GM23248 (cell line): ENCODE results near the gene CDH13. TPM values are rescaled to one million over a fixed set of nuclear protein-coding genes. Genes with fewer than 3 reads are reported as not detected.

Experiments
- DNase-seq: peaks from one replicate; pipeline ENCODE4 v3.0.0-alpha.2; 2015
- H2AFZ ChIP-seq: fragments of 200-600 bp; sonication (generic); 2 replicates; pipeline ENCODE4 v1.6.1; 2016; ENCODE audit warnings: antibody characterized with exemption
- H3F3A ChIP-seq: fragments of 200-600 bp; sonication (generic); 2 replicates; pipeline ENCODE4 v1.6.1; 2016; ENCODE audit warnings: mild to moderate bottlenecking, antibody characterized with exemption, mixed run types; ENCODE audit not compliant: insufficient read depth
- H3K27ac ChIP-seq: fragments of 200-600 bp; sonication (generic); 2 replicates; pipeline ENCODE4 v1.5.1; 2016; ENCODE audit warnings: mild to moderate bottlenecking
- H3K27me3 ChIP-seq: fragments of 200-600 bp; sonication (generic); replicated peaks from 2 replicates; pipeline ENCODE4 v1.6.1; 2016; ENCODE audit warnings: mild to moderate bottlenecking; ENCODE audit not compliant: insufficient read depth
- H3K36me3 ChIP-seq: fragments of 200-600 bp; sonication (generic); 2 replicates; pipeline ENCODE4 v1.6.1; 2016; ENCODE audit warnings: low read depth, mild to moderate bottlenecking
- H3K4me1 ChIP-seq: fragments of 200-600 bp; sonication (generic); 2 replicates; pipeline ENCODE4 v1.6.1; 2016; ENCODE audit warnings: mild to moderate bottlenecking; ENCODE audit not compliant: insufficient read depth
- H3K4me2 ChIP-seq: fragments of 200-600 bp; sonication (generic); one replicate; pipeline ENCODE4 v1.6.1; 2016; ENCODE audit warnings: mild to moderate bottlenecking; ENCODE audit not compliant: unreplicated experiment
- H3K4me3 ChIP-seq: fragments of 200-600 bp; sonication (generic); 2 replicates; pipeline ENCODE4 v1.5.1; 2016; ENCODE audit warnings: mild to moderate bottlenecking
- H3K79me2 ChIP-seq: fragments of 200-600 bp; sonication (generic); 2 replicates; pipeline ENCODE4 v1.6.1; 2016; ENCODE audit warnings: mild to moderate bottlenecking; ENCODE audit not compliant: insufficient read depth
- H3K9ac ChIP-seq: fragments of 200-600 bp; sonication (generic); 2 replicates; pipeline ENCODE4 v1.6.1; 2016; ENCODE audit warnings: mild to moderate bottlenecking
- H3K9me2 ChIP-seq: fragments of 200-600 bp; sonication (generic); 2 replicates; pipeline ENCODE4 v1.6.1; 2016; ENCODE audit warnings: mixed run types, mild to moderate bottlenecking, moderate library complexity; ENCODE audit not compliant: insufficient read depth
- H3K9me3 ChIP-seq: fragments of 200-600 bp; sonication (generic); one replicate; pipeline ENCODE4 v1.6.1; 2017; ENCODE audit warnings: low read depth
- H4K20me1 ChIP-seq: fragments of 200-600 bp; sonication (generic); 2 replicates; pipeline ENCODE4 v1.6.0; 2016; ENCODE audit not compliant: insufficient read depth
- EZH2 ChIP-seq: fragments of 200-600 bp; sonication (generic); IDR thresholded peaks from 2 replicates; pipeline ENCODE4 v1.6.1; 2018; ENCODE audit warnings: antibody characterized with exemption, mild to moderate bottlenecking; ENCODE audit not compliant: insufficient read depth, poor library complexity, severe bottlenecking
- EZH2phosphoT487 ChIP-seq: fragments of 200-600 bp; sonication (generic); IDR thresholded peaks from 2 replicates; pipeline ENCODE4 v1.6.1; 2018; ENCODE audit warnings: antibody characterized with exemption, moderate library complexity, mild to moderate bottlenecking, low read depth; ENCODE audit not compliant: insufficient read depth
- WGBS, 2 experiments: methylation state at CpG; one replicate each; pipeline ENCODE4 v1.1.6; 2015 to 2017; ENCODE audit warnings: low lambda C conversion rate in 2 of 2, low coverage in 1 of 2; ENCODE audit errors: missing lambda C conversion rate in 2 of 2; 5-methylcytosine and 5-hydroxymethylcytosine counted together
- in situ Hi-C: fragments of 300-500 bp; cut with MboI; formaldehyde crosslinking; loops from 2 replicates; pipeline ENCODE4 v1.15.0; 2020
- polyA plus RNA-seq: library from polyadenylated mRNA; unstranded; fragments of >200 nt; fragmentation: Nextera tagmentation; extraction: Ambion mirVana; gene quantifications from 2 replicates; pipeline ENCODE4 v1.2.1, GENCODE V29; 2016
- total RNA-seq: library from RNA; depleted of rRNA; stranded (reverse); fragments of >200 nt; shearing (Covaris generic); gene quantifications from 2 replicates; pipeline ENCODE4 v1.2.3, GENCODE V29; 2014

The CDH13 gene
- total and polyA plus RNA-seq, 2 experiments from 2014 or later: 51.0 to 52.8 TPM

DNA sequence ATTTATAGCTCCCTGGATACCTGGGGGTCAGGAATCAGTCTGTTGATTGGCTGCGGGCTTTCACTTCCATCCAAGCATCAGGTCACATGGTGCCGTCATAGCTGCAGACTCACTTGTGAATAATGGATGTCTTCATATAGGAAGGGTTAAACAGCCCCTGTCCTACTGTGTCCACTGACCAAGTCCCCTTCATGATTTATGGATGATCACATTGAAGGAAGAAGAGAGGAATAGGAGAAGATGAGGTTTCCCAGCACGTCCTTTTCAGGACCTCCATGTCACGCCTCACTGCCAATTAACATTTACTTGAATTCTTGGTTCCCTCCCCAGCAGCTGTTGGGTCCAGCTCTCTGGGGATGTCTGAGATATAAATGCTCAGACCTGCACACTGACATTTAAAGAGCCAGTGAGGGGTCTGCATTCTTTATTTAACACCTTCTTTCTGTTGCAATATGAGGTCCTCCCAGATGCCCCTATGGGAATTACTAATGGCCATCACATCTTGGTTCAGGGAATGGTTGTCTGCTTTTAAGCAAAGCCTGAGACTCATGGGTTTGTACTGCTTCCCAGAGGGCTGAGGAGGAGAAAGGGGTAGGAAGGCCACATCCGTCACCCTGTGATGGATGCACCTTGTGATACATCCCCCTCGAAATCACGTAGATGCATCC lies 950.4 kb downstream of the CDH13 start:
- WGBS, 2 experiments: 75% methylated on average over 7 of the region's 7 CpGs
- H3K27ac ChIP-seq: no peak overlapping the region
- H3K4me2 ChIP-seq: no peak overlapping the region
- peaks cover 13% of the 10 kb centered on the region for H3K4me1 ChIP-seq
- no peak overlapping the region for H3K9ac ChIP-seq
- no peaks in the 10 kb centered on the region for H3K9me3 ChIP-seq
- no peaks in the 10 kb centered on the region for H3K79me2 ChIP-seq
- no peaks in the 10 kb centered on the region for H3K9me2 ChIP-seq
- TF ChIP-seq EZH2phosphoT487 (no peak), EZH2 (no peak)
- no peak for DNase-seq
- H3F3A ChIP-seq: peaks cover 15% of the 10 kb centered on the region
- H4K20me1 ChIP-seq: no peaks in the 10 kb centered on the region
- no peaks in the 10 kb centered on the region for H3K27me3 ChIP-seq
- H3K36me3 ChIP-seq: no peaks in the 10 kb centered on the region
- no peak overlapping the region for H3K4me3 ChIP-seq
- in situ Hi-C loops: no loop called here
- H2AFZ ChIP-seq: no peak overlapping the region

DNA sequence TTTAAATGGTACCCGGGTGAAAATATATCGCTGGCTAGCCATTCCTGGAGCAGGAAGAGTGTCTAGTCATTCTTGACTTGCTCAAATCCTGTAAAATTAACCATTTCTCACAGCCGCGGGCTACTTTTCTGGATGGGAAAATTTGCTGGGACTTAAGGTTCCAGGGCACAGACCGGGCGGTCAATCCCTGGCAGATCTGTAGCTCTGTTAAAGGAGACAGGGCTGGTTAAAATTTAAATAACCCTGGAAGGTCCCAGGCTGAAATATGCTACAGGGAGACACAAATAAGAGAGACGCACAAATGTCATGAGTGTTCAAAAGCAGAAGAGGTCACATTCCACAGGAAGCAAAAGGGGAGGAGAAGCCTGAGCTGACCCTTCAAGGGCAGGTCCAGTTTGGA lies 951.4 kb downstream of the CDH13 start:
- Histone ChIP-seq H3K4me1 (peaks cover 13% of the 10 kb centered on the region), H3K27ac (no peak overlapping the region), H4K20me1 (no peaks in the 10 kb centered on the region), H3K27me3 (no peaks in the 10 kb centered on the region), H3K9me2 (no peaks in the 10 kb centered on the region), H2AFZ (no peak overlapping the region), H3K4me3 (no peak overlapping the region), H3K9ac (no peak overlapping the region), H3K9me3 (no peaks in the 10 kb centered on the region), H3K79me2 (no peaks in the 10 kb centered on the region), H3K36me3 (no peaks in the 10 kb centered on the region), H3K4me2 (no peak overlapping the region), H3F3A (peaks cover 15% of the 10 kb centered on the region)
- 83 to 84% methylated on average over 7 of the region's 7 CpGs for WGBS, 2 experiments
- in situ Hi-C loops: no loop called here
- no peak for DNase-seq
- TF ChIP-seq EZH2: no peak
- no peak for TF ChIP-seq EZH2phosphoT487

DNA sequence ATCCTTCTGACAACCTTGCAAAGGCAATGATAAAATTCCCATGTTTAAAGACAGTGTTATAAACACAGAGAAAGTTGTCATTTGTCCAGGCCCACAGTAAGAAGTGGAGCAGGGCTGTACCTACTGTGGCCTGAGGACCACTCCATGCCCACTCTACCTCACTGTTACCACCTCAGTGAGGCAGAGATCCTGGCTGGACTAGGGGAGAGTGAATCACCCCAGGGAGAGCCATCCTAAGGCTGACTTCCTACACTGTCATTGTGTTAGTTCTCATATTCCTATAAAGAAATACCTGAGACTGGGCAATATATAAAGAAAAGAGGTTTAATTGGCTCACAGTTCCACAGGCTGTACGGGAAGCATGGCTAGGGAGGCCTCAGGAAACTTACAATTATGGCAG lies 952.3 kb downstream of the CDH13 start:
- no peak for DNase-seq
- Histone ChIP-seq H3F3A (peaks cover 8% of the 10 kb centered on the region), H3K9me3 (no peaks in the 10 kb centered on the region), H3K79me2 (no peaks in the 10 kb centered on the region), H3K27me3 (no peaks in the 10 kb centered on the region), H3K4me3 (no peak overlapping the region), H3K9ac (no peak overlapping the region), H3K27ac (no peak overlapping the region), H3K4me2 (no peak overlapping the region), H3K36me3 (no peaks in the 10 kb centered on the region), H2AFZ (no peak overlapping the region), H3K4me1 (peaks cover 12% of the 10 kb centered on the region), H3K9me2 (no peaks in the 10 kb centered on the region), H4K20me1 (no peaks in the 10 kb centered on the region)
- TF ChIP-seq EZH2 (no peak), EZH2phosphoT487 (no peak)
- in situ Hi-C loops: no loop called here
- WGBS, 2 experiments: 47 to 59% methylated on average over 1 of the region's 1 CpG

DNA sequence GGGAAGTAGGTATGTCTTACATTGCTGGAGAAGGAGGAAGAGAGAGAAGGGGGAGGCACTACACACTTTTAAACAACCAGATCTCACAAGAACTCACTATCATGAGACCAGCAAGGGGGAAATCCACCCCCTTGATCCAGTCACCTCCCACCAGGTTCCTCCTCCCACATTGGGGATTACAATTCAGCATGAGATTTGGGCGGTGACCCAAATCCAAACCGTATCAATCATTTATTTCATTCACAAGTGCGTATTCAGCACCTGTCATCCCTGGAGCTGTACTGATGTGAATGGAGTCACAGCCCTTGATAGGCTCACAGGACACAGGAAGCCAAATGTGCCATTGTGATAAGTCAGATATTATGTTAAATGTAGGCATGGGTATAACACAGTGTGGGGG lies 952.7 kb downstream of the CDH13 start:
- Histone ChIP-seq H4K20me1 (no peaks in the 10 kb centered on the region), H3K9ac (no peak overlapping the region), H3K27ac (no peak overlapping the region), H3K27me3 (no peaks in the 10 kb centered on the region), H3K79me2 (no peaks in the 10 kb centered on the region), H3K9me3 (no peaks in the 10 kb centered on the region), H3K4me1 (peaks cover 10% of the 10 kb centered on the region), H3K4me2 (no peak overlapping the region), H3K4me3 (no peak overlapping the region), H3K36me3 (no peaks in the 10 kb centered on the region), H3F3A (peaks cover 5% of the 10 kb centered on the region), H3K9me2 (no peaks in the 10 kb centered on the region), H2AFZ (no peak overlapping the region)
- in situ Hi-C loops: no loop called here
- TF ChIP-seq EZH2phosphoT487: no peak
- 88 to 91% methylated on average over 3 of the region's 3 CpGs for WGBS, 2 experiments
- no peak for DNase-seq

DNA sequence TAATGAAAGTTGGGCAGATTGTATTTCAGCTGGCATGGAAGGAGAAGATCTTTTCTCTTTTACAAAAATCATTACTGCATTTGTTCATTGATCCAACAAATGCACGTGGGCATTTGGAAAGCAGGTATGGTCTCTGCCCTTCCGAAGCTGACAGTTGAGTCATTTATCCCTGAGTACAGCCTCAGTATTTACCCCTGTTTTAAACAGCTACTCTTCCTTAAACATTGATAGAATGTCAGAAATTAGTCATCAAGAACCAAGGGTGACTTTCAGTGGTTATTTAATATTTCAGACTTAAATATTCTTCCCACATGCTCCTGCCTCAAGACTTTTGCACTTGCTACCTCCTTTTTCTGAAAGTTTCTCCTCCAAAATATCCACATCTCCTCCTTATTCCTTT lies 954.3 kb downstream of the CDH13 start:
- no peak for TF ChIP-seq EZH2
- no peaks in the 10 kb centered on the region for H3K9me3 ChIP-seq
- no peaks in the 10 kb centered on the region for H3K27me3 ChIP-seq
- no peaks in the 10 kb centered on the region for H3K9me2 ChIP-seq
- no peaks in the 10 kb centered on the region for H4K20me1 ChIP-seq
- H3K9ac ChIP-seq: no peak overlapping the region
- H3K79me2 ChIP-seq: no peaks in the 10 kb centered on the region
- H3K4me3 ChIP-seq: no peak overlapping the region
- in situ Hi-C loops: no loop called here
- peak; percentile 8 for DNase-seq
- 81 to 96% methylated on average over 2 of the region's 2 CpGs for WGBS, 2 experiments
- no peak overlapping the region for H3K27ac ChIP-seq
- no peaks in the 10 kb centered on the region for H3F3A ChIP-seq
- no peak overlapping the region for H2AFZ ChIP-seq
- no peak overlapping the region for H3K4me2 ChIP-seq
- peaks cover 6% of the 10 kb centered on the region; the same call in 1 of the 2 replicates for H3K4me1 ChIP-seq
- no peaks in the 10 kb centered on the region for H3K36me3 ChIP-seq
